Panc1 (cell line): ENCODE data around the gene SH3GL1.

Experiments
- CTCF ChIP-seq: fragments of 450-650 bp; IDR thresholded peaks from 2 replicates; pipeline ENCODE4 v1.5.1; 2017; ENCODE audit warnings: mild to moderate bottlenecking
- POLR2AphosphoS5 ChIP-seq: IDR thresholded peaks from 2 replicates; pipeline ENCODE4 v1.6.1; 2012; ENCODE audit warnings: mild to moderate bottlenecking, low read depth, low read length, moderate library complexity
- SIN3A ChIP-seq: IDR thresholded peaks from 2 replicates; pipeline ENCODE4 v1.6.1; 2012; ENCODE audit warnings: low read depth, mild to moderate bottlenecking, low read length, moderate library complexity, borderline replicate concordance; ENCODE audit not compliant: insufficient read depth
- TCF7L2 ChIP-seq: IDR thresholded peaks from 2 replicates; pipeline ENCODE4 v1.6.1; 2011; ENCODE audit warnings: mild to moderate bottlenecking, low read depth, low read length, inconsistent platforms

- no peak for TF ChIP-seq SIN3A
- TF ChIP-seq TCF7L2 = no peak
- no peak for TF ChIP-seq CTCF
- TF ChIP-seq POLR2AphosphoS5 = no peak
Observed at GRCh38 chr19:4415352-4415751, 15.0 kb upstream of the SH3GL1 start.
